ENCODE results near the gene NKPD1. TPM values are rescaled to one million over a fixed set of nuclear protein-coding genes. Genes with fewer than 3 reads are reported as not detected.

Gene NKPD1
- total and polyA plus RNA-seq, 2 donors = 0.37 to 0.58 TPM

GRCh38 chr19:45154064-45154827 lies 6.5 kb downstream of the NKPD1 start:
- H3K27ac ChIP-seq (ENCODE audit: low read depth) = no peak overlapping the region
- no peaks in the 10 kb centered on the region for H3K4me1 ChIP-seq (ENCODE audit: insufficient read depth)
- DNase-seq (ENCODE audit: extremely low spot score) = no peak
- no peaks in the 10 kb centered on the region for H3K36me3 ChIP-seq (ENCODE audit: insufficient read depth)
- 41% methylated on average over 19 of the region's 19 CpGs for WGBS
- no peak overlapping the region for H3K4me3 ChIP-seq (ENCODE audit: low read depth, low read length)

- no peak overlapping the region for H3K27ac ChIP-seq (ENCODE audit: low read depth)
- DNase-seq (ENCODE audit: extremely low spot score) = no peak
- 2% methylated on average over 69 of the region's 69 CpGs for WGBS
These were observed 7.3 kb downstream of the NKPD1 start for GRCh38 chr19:45153339-45154063.

GRCh38 chr19:45152504-45153338 lies 8.1 kb downstream of the NKPD1 start:
- Histone ChIP-seq H3K4me3 (ENCODE audit: low read depth, low read length) (peak overlapping the region; percentile 6), H3K27ac (ENCODE audit: low read depth) (no peak overlapping the region), H3K4me1 (ENCODE audit: insufficient read depth) (no peaks in the 10 kb centered on the region), H3K36me3 (ENCODE audit: insufficient read depth) (no peaks in the 10 kb centered on the region)
- DNase-seq (ENCODE audit: extremely low spot score) = no peak
- 3% methylated on average over 91 of the region's 91 CpGs for WGBS

More at GRCh38 chr19:45153339-45154063, 7.3 kb downstream of the NKPD1 start:
- peak overlapping the region; percentile 16 for H3K4me3 ChIP-seq (ENCODE audit: low read depth, low read length)
- no peaks in the 10 kb centered on the region for H3K36me3 ChIP-seq (ENCODE audit: insufficient read depth)
- H3K4me1 ChIP-seq (ENCODE audit: insufficient read depth) = no peaks in the 10 kb centered on the region

GRCh38 chr19:45151821-45152503 lies 8.8 kb downstream of the NKPD1 start:
- DNase-seq (ENCODE audit: extremely low spot score) = no peak
- H3K36me3 ChIP-seq (ENCODE audit: insufficient read depth) = no peaks in the 10 kb centered on the region
- no peak overlapping the region for H3K27ac ChIP-seq (ENCODE audit: low read depth)
- peak overlapping the region; percentile 6 for H3K4me3 ChIP-seq (ENCODE audit: low read depth, low read length)
- WGBS = 12% methylated on average over 64 of the region's 64 CpGs
- H3K4me1 ChIP-seq (ENCODE audit: insufficient read depth) = no peaks in the 10 kb centered on the region

DNA sequence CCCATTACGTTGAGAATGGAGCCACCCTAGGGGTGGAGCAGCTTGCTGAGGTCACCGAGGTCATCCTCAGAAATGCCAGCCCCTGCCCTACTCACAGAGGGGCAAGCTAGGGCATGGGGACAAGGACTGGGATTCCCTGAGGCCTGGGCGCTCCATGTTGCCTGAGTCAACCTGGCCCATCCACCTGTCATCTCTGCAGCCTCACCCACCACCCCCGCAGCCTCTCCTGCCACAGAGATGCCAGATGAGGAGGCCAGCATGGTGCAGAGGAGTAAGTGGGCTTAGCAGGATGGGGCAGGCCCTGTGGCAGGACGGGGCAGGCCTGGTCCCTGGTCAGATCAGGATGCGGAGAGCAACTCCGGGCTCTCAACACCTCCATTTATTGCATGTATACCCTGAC lies 9.5 kb downstream of the NKPD1 start:
- Histone ChIP-seq H3K27ac (ENCODE audit: low read depth) (no peak overlapping the region), H3K4me1 (ENCODE audit: insufficient read depth) (no peaks in the 10 kb centered on the region), H3K4me3 (ENCODE audit: low read depth, low read length) (no peak overlapping the region), H3K36me3 (ENCODE audit: insufficient read depth) (no peaks in the 10 kb centered on the region)
- no peak for DNase-seq (ENCODE audit: extremely low spot score)
- WGBS = 84% methylated on average over 7 of the region's 7 CpGs

- Histone ChIP-seq H3K4me3 (ENCODE audit: low read depth, low read length) (no peak overlapping the region), H3K36me3 (ENCODE audit: insufficient read depth) (no peaks in the 10 kb centered on the region), H3K4me1 (ENCODE audit: insufficient read depth) (no peaks in the 10 kb centered on the region), H3K27ac (ENCODE audit: low read depth) (no peak overlapping the region)
- no peak for DNase-seq (ENCODE audit: extremely low spot score)
- WGBS = 58% methylated on average over 4 of the region's 4 CpGs
These were observed 10.0 kb downstream of the NKPD1 start for GRCh38 chr19:45150751-45151281.

- Histone ChIP-seq H3K27ac (ENCODE audit: low read depth) (no peak overlapping the region), H3K4me1 (ENCODE audit: insufficient read depth) (no peaks in the 10 kb centered on the region), H3K4me3 (ENCODE audit: low read depth, low read length) (no peak overlapping the region), H3K36me3 (ENCODE audit: insufficient read depth) (no peaks in the 10 kb centered on the region)
- DNase-seq (ENCODE audit: extremely low spot score) = no peak
- 90% methylated on average over 4 of the region's 4 CpGs for WGBS
These were observed 10.6 kb downstream of the NKPD1 start for GRCh38 chr19:45150180-45150579.

- Histone ChIP-seq H3K36me3 (ENCODE audit: insufficient read depth) (no peaks in the 10 kb centered on the region), H3K4me3 (ENCODE audit: low read depth, low read length) (no peak overlapping the region), H3K27ac (ENCODE audit: low read depth) (no peak overlapping the region), H3K4me1 (ENCODE audit: insufficient read depth) (no peaks in the 10 kb centered on the region)
- WGBS = 84% methylated on average over 9 of the region's 9 CpGs
- no peak for DNase-seq (ENCODE audit: extremely low spot score)
These were observed 11.7 kb downstream of the NKPD1 start for GRCh38 chr19:45149129-45149528.

DNA sequence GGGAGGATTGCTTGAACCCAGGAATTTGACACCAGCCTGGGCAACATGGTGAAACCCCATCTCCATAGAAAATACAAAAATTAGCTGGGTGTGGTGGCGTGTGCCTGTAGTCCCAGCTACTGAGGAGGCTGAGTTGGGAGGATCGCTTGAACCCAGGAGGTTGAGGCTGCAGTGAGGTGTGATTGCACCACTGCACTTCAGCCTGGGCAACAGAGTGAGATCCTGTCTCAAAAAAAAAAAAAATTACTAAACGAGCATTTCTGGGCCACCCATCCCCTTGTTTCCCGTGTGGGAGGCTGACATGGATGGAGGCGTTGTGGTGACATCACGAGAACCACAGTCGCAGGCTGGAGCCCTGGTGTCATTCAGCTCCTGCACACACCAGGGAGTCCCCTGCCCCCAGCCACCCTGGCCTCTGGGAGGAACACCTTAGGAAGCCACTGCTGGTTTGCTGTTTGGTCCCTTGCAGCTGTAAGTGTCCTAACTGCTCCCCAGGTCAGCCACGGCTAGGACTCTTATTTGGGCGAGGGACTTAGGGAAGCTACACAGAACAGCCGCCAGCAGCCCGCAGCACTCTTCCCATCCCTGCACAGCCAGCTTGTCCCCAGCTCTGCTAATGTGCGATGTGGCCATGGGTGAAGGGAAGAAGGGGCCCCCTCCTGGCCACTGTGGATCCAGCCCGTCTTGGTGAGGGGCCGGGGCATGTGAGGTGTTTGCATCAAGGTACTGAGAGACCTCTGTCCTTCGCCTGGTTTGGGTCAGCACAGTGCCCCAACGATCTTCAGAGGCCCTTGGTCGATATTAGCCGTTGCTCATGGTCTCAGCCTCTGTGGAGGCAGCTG lies 12.7 kb downstream of the NKPD1 start:
- Histone ChIP-seq H3K27ac (ENCODE audit: low read depth) (no peak overlapping the region), H3K36me3 (ENCODE audit: insufficient read depth) (peaks cover 2% of the 10 kb centered on the region), H3K4me1 (ENCODE audit: insufficient read depth) (no peaks in the 10 kb centered on the region), H3K4me3 (ENCODE audit: low read depth, low read length) (no peak overlapping the region)
- no peak for DNase-seq (ENCODE audit: extremely low spot score)
- 81% methylated on average over 18 of the region's 18 CpGs for WGBS

GRCh38 chr19:45146741-45147205 lies 14.0 kb downstream of the NKPD1 start:
- Histone ChIP-seq H3K4me1 (ENCODE audit: insufficient read depth) (no peaks in the 10 kb centered on the region), H3K27ac (ENCODE audit: low read depth) (no peak overlapping the region), H3K36me3 (ENCODE audit: insufficient read depth) (peaks cover 2% of the 10 kb centered on the region), H3K4me3 (ENCODE audit: low read depth, low read length) (no peak overlapping the region)
- WGBS = 76% methylated on average over 18 of the region's 18 CpGs
- DNase-seq (ENCODE audit: extremely low spot score) = no peak

- no peak overlapping the region for H3K27ac ChIP-seq (ENCODE audit: low read depth)
- H3K4me3 ChIP-seq (ENCODE audit: low read depth, low read length) = no peak overlapping the region
- 76% methylated on average over 13 of the region's 13 CpGs for WGBS
- no peak for DNase-seq (ENCODE audit: extremely low spot score)
- H3K36me3 ChIP-seq (ENCODE audit: insufficient read depth) = peaks cover 2% of the 10 kb centered on the region
- H3K4me1 ChIP-seq (ENCODE audit: insufficient read depth) = no peaks in the 10 kb centered on the region
These were observed 14.5 kb downstream of the NKPD1 start for GRCh38 chr19:45146251-45146650.
